ENCODE results near the gene EEPD1.

EEPD1 gene

GRCh38 chr7:36300696-36301350 lies 147.8 kb downstream of the EEPD1 start:
- no peak for TF ChIP-seq CTCF (conservative IDR thresholded peaks at IDR 0.05)
- H3K27ac ChIP-seq, result no peak overlapping the region

GRCh38 chr7:36301914-36302771 lies 149.1 kb downstream of the EEPD1 start:
- H3K27ac ChIP-seq, result peak overlapping the region; percentile 58; the same call in 1 of the 2 replicates
- no peak for TF ChIP-seq CTCF (conservative IDR thresholded peaks at IDR 0.05)

- peak overlapping the region; percentile 58 for H3K27ac ChIP-seq
- no peak for TF ChIP-seq CTCF (conservative IDR thresholded peaks at IDR 0.05)
Measured at GRCh38 chr7:36303202-36304098, 150.4 kb downstream of the EEPD1 start.

GRCh38 chr7:36304099-36304425 lies 151.0 kb downstream of the EEPD1 start:
- no peak for TF ChIP-seq CTCF (conservative IDR thresholded peaks at IDR 0.05)

GRCh38 chr7:36305226-36305625 lies 152.2 kb downstream of the EEPD1 start:
- TF ChIP-seq CTCF (conservative IDR thresholded peaks at IDR 0.05), result no peak
- H3K27ac ChIP-seq, result no peak overlapping the region

More at GRCh38 chr7:36304099-36304425, 151.0 kb downstream of the EEPD1 start:
- H3K27ac ChIP-seq, result peak overlapping the region; percentile 58

GRCh38 chr7:36305648-36306047 lies 152.6 kb downstream of the EEPD1 start:
- TF ChIP-seq CTCF (conservative IDR thresholded peaks at IDR 0.05), result no peak
- no peak overlapping the region for H3K27ac ChIP-seq

GRCh38 chr7:36306222-36306621 lies 153.2 kb downstream of the EEPD1 start:
- no peak overlapping the region for H3K27ac ChIP-seq
- TF ChIP-seq CTCF (conservative IDR thresholded peaks at IDR 0.05), result no peak

All from VCaP (cell line).